Dendritic cell treated with granulocyte-macrophage colony-stimulating factor and Interleukin-4, amounts not matched to agents 40 ng/mL and 50 ng/mL, for 4 days (primary cell): ENCODE data around the gene DHRS13.

Experiments
- H3K27ac Mint-ChIP-seq: one replicate; pipeline ENCODE4 v1.8.0; 2022; ENCODE audit warnings: mild to moderate bottlenecking, mixed read lengths
- H3K27me3 Mint-ChIP-seq: one replicate; pipeline ENCODE4 v1.8.0; 2022; ENCODE audit warnings: mild to moderate bottlenecking, mixed read lengths
- H3K36me3 Mint-ChIP-seq: one replicate; pipeline ENCODE4 v1.8.0; 2022; ENCODE audit warnings: low read depth, mixed read lengths
- H3K4me1 Mint-ChIP-seq: one replicate; pipeline ENCODE4 v1.8.0; 2022; ENCODE audit warnings: low read depth, mixed read lengths
- H3K4me3 Mint-ChIP-seq: one replicate; pipeline ENCODE4 v1.8.0; 2022; ENCODE audit warnings: mild to moderate bottlenecking, moderate library complexity, mixed read lengths
- H3K9me3 Mint-ChIP-seq: one replicate; pipeline ENCODE4 v1.8.0; 2022; ENCODE audit warnings: mixed read lengths
- intact Hi-C: fragments of 100-400 bp; cut with micrococcal nuclease; formaldehyde crosslinking; loops from one replicate; pipeline ENCODE4 v1.15.0; 2022

Gene DHRS13, protein sequence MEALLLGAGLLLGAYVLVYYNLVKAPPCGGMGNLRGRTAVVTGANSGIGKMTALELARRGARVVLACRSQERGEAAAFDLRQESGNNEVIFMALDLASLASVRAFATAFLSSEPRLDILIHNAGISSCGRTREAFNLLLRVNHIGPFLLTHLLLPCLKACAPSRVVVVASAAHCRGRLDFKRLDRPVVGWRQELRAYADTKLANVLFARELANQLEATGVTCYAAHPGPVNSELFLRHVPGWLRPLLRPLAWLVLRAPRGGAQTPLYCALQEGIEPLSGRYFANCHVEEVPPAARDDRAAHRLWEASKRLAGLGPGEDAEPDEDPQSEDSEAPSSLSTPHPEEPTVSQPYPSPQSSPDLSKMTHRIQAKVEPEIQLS

DNA sequence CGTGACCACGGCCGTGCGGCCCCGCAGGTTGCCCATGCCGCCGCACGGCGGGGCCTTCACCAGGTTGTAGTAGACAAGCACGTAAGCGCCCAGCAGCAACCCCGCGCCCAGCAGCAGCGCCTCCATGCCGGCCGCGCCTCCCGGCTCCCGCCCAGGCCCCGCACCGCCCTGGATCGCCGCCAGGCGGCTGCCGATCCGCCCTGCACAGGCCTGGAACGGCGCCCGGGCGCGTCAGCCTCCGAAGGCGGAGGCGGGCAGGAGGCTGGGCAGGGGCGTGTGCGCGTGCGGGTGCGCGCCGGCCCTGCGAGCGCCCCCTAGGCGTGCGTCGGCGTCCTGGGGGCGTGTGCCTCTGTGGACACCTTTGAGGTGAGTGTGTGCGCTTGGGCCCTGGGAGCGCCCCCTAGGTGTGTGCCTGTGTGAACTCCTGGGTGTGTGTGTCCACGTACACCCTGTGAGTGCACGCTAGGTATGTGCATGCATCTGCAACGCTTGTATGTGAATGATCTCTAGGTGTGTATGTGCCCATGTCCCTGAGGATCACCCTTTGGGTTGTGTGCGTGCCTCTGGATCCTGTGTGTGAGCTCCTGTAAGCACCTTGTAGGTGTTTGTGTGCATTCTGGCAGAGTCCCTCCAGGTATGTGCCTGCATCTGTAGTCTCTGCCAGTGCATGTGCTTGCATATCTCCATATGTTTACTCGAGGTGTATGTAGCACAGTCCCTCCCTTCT lies at the start of gene DHRS13:
DHRS13 (minus strand) TSS at position 261 of the 727 bp plus-strand sequence; CDS start at position 126, 135 bp downstream.
- peak within 1 kb of the TSS; percentile 74 for H3K4me3 Mint-ChIP-seq
- peaks cover 2% of the 10 kb centered on the region for H3K27me3 Mint-ChIP-seq
- H3K27ac Mint-ChIP-seq: peak within 1 kb of the TSS; percentile 22
- intact Hi-C loops: loop anchor here (2.0 kb wide), 1 partner anchor 48 kb away; the partner anchor contains the start of gene ERAL1
- H3K4me1 Mint-ChIP-seq: peaks cover 61% of the 10 kb centered on the region
- H3K9me3 Mint-ChIP-seq: no peaks in the 10 kb centered on the region
- H3K36me3 Mint-ChIP-seq: peaks cover 36% of the 10 kb centered on the region

GRCh38 chr17:28951991-28952975 lies 49.4 kb upstream of the DHRS13 start:
- peaks cover 33% of the 10 kb centered on the region for H3K36me3 Mint-ChIP-seq
- peaks cover 16% of the 10 kb centered on the region for H3K4me1 Mint-ChIP-seq
- no peak overlapping the region for H3K27ac Mint-ChIP-seq
- H3K4me3 Mint-ChIP-seq: no peak overlapping the region
- intact Hi-C loops: loop anchor here (5.0 kb wide), 1 partner anchor 340 kb away; the partner anchor contains the start of gene NUFIP2
- H3K9me3 Mint-ChIP-seq: no peaks in the 10 kb centered on the region
- no peaks in the 10 kb centered on the region for H3K27me3 Mint-ChIP-seq

DNA sequence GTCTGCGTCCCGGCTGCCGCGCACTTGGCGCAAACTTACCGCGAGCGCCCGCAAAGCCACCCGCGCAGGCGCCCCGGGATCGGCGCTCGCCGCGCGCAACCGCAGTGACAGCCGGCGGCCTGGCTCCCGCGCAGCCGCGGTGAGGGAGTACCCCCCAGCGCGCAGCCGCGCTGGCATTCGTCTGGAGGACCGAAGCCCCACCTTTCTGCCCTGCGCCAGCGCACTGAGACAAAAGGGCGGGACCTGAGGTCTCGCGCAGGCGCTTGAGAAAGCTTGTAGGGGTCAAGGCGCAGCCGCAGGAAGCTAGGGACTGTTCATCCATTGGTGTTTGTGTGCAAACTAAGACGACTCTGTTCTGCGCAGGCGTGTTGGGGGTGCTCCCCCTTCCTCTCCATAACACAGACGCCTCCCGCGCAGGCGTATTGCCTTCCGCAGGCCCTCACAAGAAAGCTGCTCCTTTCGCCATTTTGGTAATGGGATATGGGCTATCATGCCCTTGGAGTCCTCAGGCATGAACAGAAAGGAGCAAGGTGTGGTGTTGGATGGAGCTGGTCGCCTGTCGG lies 48.6 kb upstream of the DHRS13 start, which contains the start of gene PHF12:
PHF12 (minus strand) TSS at position 91 of the 563 bp plus-strand sequence. CDS start 558 bp downstream, outside the sequence.
- no peak within 1 kb of the TSS for H3K27ac Mint-ChIP-seq
- H3K27me3 Mint-ChIP-seq: no peaks in the 10 kb centered on the region
- no peaks in the 10 kb centered on the region for H3K9me3 Mint-ChIP-seq
- peaks cover 34% of the 10 kb centered on the region for H3K36me3 Mint-ChIP-seq
- H3K4me3 Mint-ChIP-seq: no peak within 1 kb of the TSS
- intact Hi-C loops: loop anchor here (5.0 kb wide), 1 partner anchor 341 kb away; the partner anchor contains the start of gene NUFIP2
- H3K4me1 Mint-ChIP-seq: peaks cover 18% of the 10 kb centered on the region

GRCh38 chr17:28950752-28951427 lies 48.0 kb upstream of the DHRS13 start:
- H3K4me3 Mint-ChIP-seq: no peak overlapping the region
- intact Hi-C loops: loop anchor here (5.0 kb wide), 1 partner anchor 341 kb away; the partner anchor contains the start of gene NUFIP2
- H3K36me3 Mint-ChIP-seq: peaks cover 39% of the 10 kb centered on the region
- no peaks in the 10 kb centered on the region for H3K27me3 Mint-ChIP-seq
- H3K4me1 Mint-ChIP-seq: peaks cover 24% of the 10 kb centered on the region
- no peaks in the 10 kb centered on the region for H3K9me3 Mint-ChIP-seq
- no peak overlapping the region for H3K27ac Mint-ChIP-seq

GRCh38 chr17:28950017-28950751 lies 47.3 kb upstream of the DHRS13 start:
- Mint-ChIP-seq H3K4me1 (peaks cover 31% of the 10 kb centered on the region), H3K4me3 (no peak overlapping the region), H3K27ac (no peak overlapping the region), H3K36me3 (peaks cover 46% of the 10 kb centered on the region), H3K9me3 (no peaks in the 10 kb centered on the region), H3K27me3 (no peaks in the 10 kb centered on the region)
- intact Hi-C loops: loop anchor here (5.0 kb wide), 1 partner anchor 342 kb away; the partner anchor contains the start of gene NUFIP2

DNA sequence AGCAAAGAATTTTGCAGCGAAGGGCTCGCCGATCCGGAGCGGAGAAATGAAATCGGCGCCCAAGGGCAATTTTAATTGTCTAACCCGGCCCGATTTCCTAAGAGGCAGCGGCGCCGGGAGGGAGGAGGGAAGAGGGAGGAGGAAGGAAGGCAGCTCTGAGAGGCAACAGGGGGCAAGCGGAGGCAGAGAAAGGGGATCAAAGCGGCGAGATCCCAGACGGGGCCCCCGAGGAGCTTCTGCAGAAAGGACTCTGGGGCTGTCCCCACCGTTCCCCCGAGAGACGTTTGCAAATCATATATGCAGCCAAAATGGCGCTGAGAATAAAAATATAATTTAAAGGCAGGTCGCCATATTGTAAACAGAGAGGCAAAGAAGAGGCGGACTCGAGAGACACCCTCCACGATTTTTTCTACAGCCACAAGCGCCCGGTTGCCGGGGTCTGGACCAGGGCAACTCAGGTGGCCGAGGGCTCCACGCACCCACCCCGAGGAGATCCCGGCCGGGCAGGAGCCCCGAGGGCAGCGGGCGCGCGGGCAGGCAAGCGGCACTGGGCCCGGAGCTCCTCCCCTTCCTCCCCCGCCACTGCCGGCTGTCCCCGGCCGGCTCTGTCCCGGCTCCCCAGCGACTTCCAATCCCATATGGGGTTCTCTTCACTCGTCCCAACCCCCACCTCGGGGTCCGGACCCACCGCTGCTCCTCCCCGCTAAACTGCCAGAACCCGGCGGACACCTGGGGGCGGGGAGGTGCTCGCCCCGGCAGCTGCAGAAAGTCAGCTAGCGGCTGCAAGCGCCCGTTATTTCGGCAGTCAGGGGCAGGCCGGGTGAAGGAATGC lies 46.5 kb upstream of the DHRS13 start:
- no peaks in the 10 kb centered on the region for H3K27me3 Mint-ChIP-seq
- H3K27ac Mint-ChIP-seq: no peak overlapping the region
- peaks cover 34% of the 10 kb centered on the region for H3K4me1 Mint-ChIP-seq
- H3K36me3 Mint-ChIP-seq: peaks cover 53% of the 10 kb centered on the region
- no peaks in the 10 kb centered on the region for H3K9me3 Mint-ChIP-seq
- intact Hi-C loops: loop anchor here (2.0 to 5.0 kb wide), 2 partner anchors 223 to 343 kb away; partner anchors contain the start of genes NUFIP2 and TLCD1
- no peak overlapping the region for H3K4me3 Mint-ChIP-seq

DNA sequence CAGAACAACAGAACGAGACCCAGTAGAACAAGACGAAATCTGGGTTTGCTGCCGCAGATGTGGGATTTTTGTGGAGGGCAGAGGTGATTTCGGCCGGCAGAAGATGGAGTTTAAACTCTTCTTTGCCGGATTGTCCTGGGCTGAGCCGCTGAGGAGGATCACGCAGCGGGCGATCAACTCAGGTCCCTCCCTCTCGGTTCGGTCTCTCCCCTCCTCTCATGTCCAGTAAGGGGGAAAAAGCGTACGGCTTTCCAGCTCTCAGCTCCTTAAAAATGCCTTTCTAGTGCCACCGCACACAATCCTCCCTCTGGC lies 46.0 kb upstream of the DHRS13 start:
- Mint-ChIP-seq H3K27ac (no peak overlapping the region), H3K9me3 (no peaks in the 10 kb centered on the region), H3K4me3 (no peak overlapping the region), H3K4me1 (peaks cover 37% of the 10 kb centered on the region), H3K27me3 (no peaks in the 10 kb centered on the region), H3K36me3 (peaks cover 58% of the 10 kb centered on the region)
- intact Hi-C loops: loop anchor here (2.0 kb wide), 1 partner anchor 222 kb away; the partner anchor contains the start of gene TLCD1

DNA sequence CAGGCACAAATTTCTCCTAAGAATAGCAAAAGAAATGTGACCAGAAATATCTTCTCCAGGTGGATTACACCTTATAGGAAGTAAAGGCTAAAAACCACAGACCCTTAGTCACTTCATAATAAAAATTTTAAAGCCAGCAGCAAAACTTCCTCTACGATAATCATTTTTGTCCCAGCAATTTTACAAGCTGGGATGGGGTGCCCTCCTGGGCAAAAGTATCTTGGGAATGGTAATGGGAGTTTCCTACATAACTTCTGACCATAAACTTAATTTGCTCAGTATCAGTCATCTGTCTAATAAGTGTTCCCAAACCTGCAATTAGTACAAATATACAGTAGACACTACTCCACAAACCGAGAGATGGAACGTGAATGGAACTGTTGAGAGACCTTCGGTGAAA lies 45.5 kb upstream of the DHRS13 start:
- no peak overlapping the region for H3K27ac Mint-ChIP-seq

GRCh38 chr17:28947639-28948038 lies 44.8 kb upstream of the DHRS13 start:
- Mint-ChIP-seq H3K9me3 (no peaks in the 10 kb centered on the region), H3K4me3 (peak overlapping the region; percentile 4), H3K36me3 (peaks cover 70% of the 10 kb centered on the region), H3K27ac (no peak overlapping the region), H3K4me1 (peaks cover 37% of the 10 kb centered on the region), H3K27me3 (no peaks in the 10 kb centered on the region)
- intact Hi-C loops: loop anchor here (2.0 kb wide), 1 partner anchor 221 kb away; the partner anchor contains the start of gene TLCD1

More for the DNA sequence above, 45.5 kb upstream of the DHRS13 start:
- Mint-ChIP-seq H3K27me3 (no peaks in the 10 kb centered on the region), H3K9me3 (no peaks in the 10 kb centered on the region), H3K36me3 (peaks cover 63% of the 10 kb centered on the region), H3K4me3 (no peak overlapping the region), H3K4me1 (peaks cover 37% of the 10 kb centered on the region)
- intact Hi-C loops: loop anchor here (2.0 kb wide), 1 partner anchor 222 kb away; the partner anchor contains the start of gene TLCD1

DNA sequence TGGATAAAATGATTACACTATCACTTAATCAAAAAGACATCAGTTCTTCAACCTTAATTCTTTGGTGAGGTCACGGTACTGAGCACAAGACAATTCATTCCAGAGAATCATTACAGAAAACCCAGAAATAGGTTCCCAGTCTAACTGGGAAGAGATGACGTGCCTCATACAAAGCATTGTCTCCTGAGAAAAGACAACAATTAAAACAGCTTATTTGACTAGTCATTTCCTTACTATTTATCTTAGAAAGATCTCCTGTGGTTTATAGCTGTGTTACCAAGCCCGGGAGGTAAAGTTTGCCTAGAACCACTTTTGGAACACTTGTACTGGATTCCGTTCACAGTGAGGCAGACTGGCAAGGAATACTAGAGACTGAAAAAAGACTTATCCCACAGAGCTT lies 43.4 kb upstream of the DHRS13 start:
- peaks cover 47% of the 10 kb centered on the region for H3K4me1 Mint-ChIP-seq
- peaks cover 80% of the 10 kb centered on the region for H3K36me3 Mint-ChIP-seq
- H3K4me3 Mint-ChIP-seq: no peak overlapping the region
- no peaks in the 10 kb centered on the region for H3K27me3 Mint-ChIP-seq
- intact Hi-C loops: no loop called here
- no peaks in the 10 kb centered on the region for H3K9me3 Mint-ChIP-seq
- no peak overlapping the region for H3K27ac Mint-ChIP-seq
